GM12878 (cell line): Measurements from ENCODE around the gene PATL1. TPM values are rescaled to one million over a fixed set of nuclear protein-coding genes. Genes with fewer than 3 reads are reported as not detected.

Source experiments
- ATAC-seq: fragments of 200-7000 bp; cut with Tn5 transposase; 3 replicates; pipeline ENCODE4 v1.9.1; 2020; ENCODE audit warnings: mild to moderate bottlenecking, moderate library complexity
- BruUV-seq: library from RNA; stranded (reverse); fragments of 400-500 nt; replicated peaks from 2 replicates; lab custom pipeline; 2021; lab: Mats Ljungman, UMichigan
- CTCF ChIA-PET: fragments of 300-600 bp; sonication (Branson Sonifier 250); formaldehyde crosslinking; extraction: SDS; loops from one replicate; lab custom pipeline; 2021; ENCODE audit warnings: inconsistent platforms; lab: Yijun Ruan, JAX
- POLR2A ChIA-PET: fragments of 350-600 bp; formaldehyde crosslinking; extraction: SDS; loops from one replicate; lab custom pipeline; 2021; ENCODE audit warnings: inconsistent platforms; lab: Charles Lee
- RAD21 ChIA-PET: fragments of 300-600 bp; sonication (Branson Sonifier 250); formaldehyde crosslinking; loops from one replicate; lab custom pipeline; 2023; ENCODE audit warnings: antibody characterized with exemption; ENCODE audit not compliant: unreplicated experiment; lab: Charles Lee
- SMC1A ChIA-PET: fragments of 300-600 bp; sonication (Branson Sonifier 250); formaldehyde crosslinking; loops from one replicate; lab custom pipeline; 2023; ENCODE audit not compliant: unreplicated experiment, uncharacterized antibody; lab: Charles Lee
- DNase-seq: peaks from one replicate; pipeline ENCODE4 v3.0.0-alpha.2; 2011; ENCODE audit warnings: low read depth, low spot score
- FAIRE-seq: peaks from 3 replicates; lab custom pipeline; 2011; peaks lifted over from hg19 to GRCh38; lab: Jason Lieb, UNC
- H2AFZ ChIP-seq: 2 replicates; pipeline ENCODE4 v1.6.0; 2011; ENCODE audit warnings: low read depth, low read length, control low read depth; ENCODE audit not compliant: control insufficient read depth
- H3K27ac ChIP-seq: 2 replicates; pipeline ENCODE4 v1.5.1; 2011; ENCODE audit warnings: control low read depth; ENCODE audit not compliant: control insufficient read depth, insufficient read depth
- H3K27me3 ChIP-seq, 2 experiments: replicated peaks in 1 of 2; 2 replicates each; pipeline versions ENCODE4 v1.6.0 to v1.6.1; 2011; ENCODE audit warnings: low read length in 1 of 2; ENCODE audit not compliant: control insufficient read depth in 2 of 2, insufficient read depth in 2 of 2
- H3K36me3 ChIP-seq, 2 experiments: 2 replicates each; pipeline ENCODE4 v1.5.1; 2011; ENCODE audit warnings: low read length in 1 of 2; ENCODE audit not compliant: control insufficient read depth in 2 of 2, insufficient read depth in 2 of 2
- H3K4me1 ChIP-seq: 2 replicates; pipeline ENCODE4 v1.6.1; 2011; ENCODE audit warnings: mild to moderate bottlenecking, low read length, moderate library complexity, mixed read lengths; ENCODE audit not compliant: control insufficient read depth, insufficient read depth
- H3K4me2 ChIP-seq: 2 replicates; pipeline ENCODE4 v1.6.0; 2011; ENCODE audit warnings: control low read depth; ENCODE audit not compliant: control insufficient read depth, insufficient read depth
- H3K4me3 ChIP-seq: fragments of 200-600 bp; sonication (generic); 2 replicates; pipeline ENCODE4 v1.5.1; 2016
- H3K79me2 ChIP-seq: 2 replicates; pipeline ENCODE4 v1.6.0; 2011; ENCODE audit warnings: low read length; ENCODE audit not compliant: control insufficient read depth, insufficient read depth
- H3K9ac ChIP-seq: 2 replicates; pipeline ENCODE4 v1.8.0; 2011; ENCODE audit warnings: low read length, control low read depth, mixed read lengths; ENCODE audit not compliant: control insufficient read depth, insufficient read depth
- H3K9me3 ChIP-seq: replicated peaks from 3 replicates; pipeline ENCODE4 v1.5.1; 2011; ENCODE audit warnings: mild to moderate bottlenecking, low read length; ENCODE audit not compliant: control insufficient read depth, insufficient read depth
- H4K20me1 ChIP-seq: 2 replicates; pipeline ENCODE4 v1.6.0; 2011; ENCODE audit not compliant: control insufficient read depth, insufficient read depth
- CEBPZ ChIP-seq: fragments of 150-350 bp; IDR thresholded peaks from 2 replicates; pipeline ENCODE4 v1.6.1; 2016; ENCODE audit warnings: low read depth, low read length
- IRF3 ChIP-seq: fragments of 450-650 bp; IDR thresholded peaks from 2 replicates; pipeline ENCODE4 v1.6.1; 2014; ENCODE audit warnings: mild to moderate bottlenecking
- LARP7 ChIP-seq: fragments of 450-650 bp; IDR thresholded peaks from 2 replicates; pipeline ENCODE4 v1.6.1; 2017; ENCODE audit warnings: mild to moderate bottlenecking
- RB1 ChIP-seq: fragments of 450-650 bp; formaldehyde crosslinking; IDR thresholded peaks from 2 replicates; pipeline ENCODE4 v1.6.1; 2017; ENCODE audit warnings: mild to moderate bottlenecking, borderline replicate concordance
- SPI1 ChIP-seq: IDR thresholded peaks from 2 replicates; pipeline ENCODE4 v1.6.1; 2011; ENCODE audit warnings: low read depth, mild to moderate bottlenecking, low read length, moderate library complexity, borderline replicate concordance; ENCODE audit not compliant: insufficient read depth
- TCF7 ChIP-seq: IDR thresholded peaks from 2 replicates; pipeline ENCODE4 v1.6.1; 2014; ENCODE audit warnings: antibody characterized with exemption, borderline replicate concordance
- WGBS: methylation state at CpG from one replicate; pipeline ENCODE4 v1.1.6; 2016; ENCODE audit warnings: low lambda C conversion rate; ENCODE audit not compliant: insufficient replicate concordance, insufficient coverage; ENCODE audit errors: missing lambda C conversion rate; 5-methylcytosine and 5-hydroxymethylcytosine counted together
- in situ Hi-C: fragments of 300-500 bp; cut with MboI; formaldehyde crosslinking; loops from 9 replicates; pipeline ENCODE4 v1.14.3; 2018; ENCODE audit warnings: mixed read lengths
- intact Hi-C: fragments of 100-400 bp; cut with micrococcal nuclease; formaldehyde crosslinking; loops from one replicate; pipeline ENCODE4 v1.14.2; 2022; ENCODE audit not compliant: unreplicated experiment
- polyA plus RNA-seq, 11 experiments: library from polyadenylated mRNA; depleted of rRNA in 4 of 11; unstranded in 6 of 11; stranded (reverse) in 5 of 11; fragments of >200 nt; fragmentation: Nextera tagmentation in 4 of 11; fragmentation: Illumina TruSeq in 1 of 11; extraction: Ambion mirVana in 4 of 11; extraction: Trizol in 1 of 11; gene quantifications; 1 replicate in 1 of 11; 2 replicates in 10 of 11; pipeline versions ENCODE4 v1.2.1 to v1.2.3, GENCODE V29; 2011 to 2016; ENCODE audit warnings: inconsistent platforms in 2 of 11, missing spikeins in 2 of 11, low read depth in 1 of 11
- total RNA-seq, 4 experiments: library from RNA; depleted of rRNA in 3 of 4; stranded (reverse); fragments of >200 nt in 3 of 4; fragmentation: Illumina TruSeq in 1 of 4; extraction: Trizol in 1 of 4; gene quantifications; 2 replicates each; pipeline versions ENCODE4 v1.2.1 to v1.2.3, GENCODE V29; 2013 to 2021

Gene PATL1
- total and polyA plus RNA-seq, 10 of the 15 experiments (the other 5 are each of a cell fraction or from before 2014, with no cell fraction given), result 5.3 to 62.0 (median 14.9) TPM

DNA sequence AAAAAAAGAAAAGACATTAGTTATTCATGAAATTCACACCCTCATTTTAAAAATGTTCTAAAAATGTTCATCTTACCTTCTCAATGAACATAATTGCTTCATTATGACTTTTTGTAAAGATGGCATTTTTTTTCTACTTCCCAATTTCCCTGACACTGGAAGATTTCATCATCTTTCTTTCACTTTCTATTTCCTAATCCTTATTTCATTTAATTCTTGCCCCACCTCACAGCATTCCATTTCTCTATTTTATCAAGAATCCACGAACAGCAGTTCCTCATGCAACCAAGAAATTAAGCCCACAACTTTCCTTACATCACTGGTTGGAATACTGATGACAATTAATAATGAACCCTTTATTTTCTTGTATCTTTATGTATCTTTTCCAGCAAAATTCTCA is 1.9 kb downstream of the PATL1 start (continued):
- no peak for TF ChIP-seq CEBPZ

- BruUV-seq, result no TSS peak
- ChIA-PET CTCF (interaction anchor here (0.9 to 2.9 kb wide), 4 partner anchors 9 to 123 kb away, joined by 3 to 10 read pairs (median 4); no protein-coding TSS in a partner anchor), SMC1A (interaction anchor here (1.0 to 2.1 kb wide), 2 partner anchors 8 to 13 kb away, joined by 3 to 7 read pairs; no protein-coding TSS in a partner anchor), RAD21 (interaction anchor here (0.7 kb wide), 1 partner anchor 8 kb away, joined by 3 read pairs; the partner anchor contains the start of gene PATL1), POLR2A (interaction anchor here (1.0 kb wide), 1 partner anchor 8 kb away, joined by 3 read pairs; the partner anchor contains the start of gene PATL1)
- Histone ChIP-seq H2AFZ (no peak overlapping the region), H4K20me1 (no peaks in the 10 kb centered on the region), H3K4me3 (no peak overlapping the region), H3K9me3 (no peaks in the 10 kb centered on the region), H3K27ac (no peak overlapping the region), H3K36me3 (peaks cover 6 to 34% of the 10 kb centered on the region in 2 experiments), H3K4me2 (no peak overlapping the region; the same call in 1 of the 2 replicates), H3K79me2 (peaks cover 38% of the 10 kb centered on the region), H3K4me1 (no peaks in the 10 kb centered on the region), H3K9ac (no peak overlapping the region), H3K27me3 (no peaks in the 10 kb centered on the region)
- in situ Hi-C loops, result loop anchor here (25.0 kb wide), 1 partner anchor 1073 kb away; the partner anchor contains the start of genes LPXN and ZFP91
- 100% methylated on average over 1 of the region's 1 CpG for WGBS
- intact Hi-C loops, result loop anchor here (10.0 kb wide), 1 partner anchor 446 kb away; the partner anchor contains the start of gene MPEG1
- peak; percentile 56 for ATAC-seq
- no peak for DNase-seq
- FAIRE-seq, result no peak
- TF ChIP-seq RB1 (no peak), IRF3 (no peak), TCF7 (no peak), LARP7 (no peak), SPI1 (peak; percentile 46; the same call in 1 of the 2 replicates)
These were observed 8.2 kb downstream of the PATL1 start for GRCh38 chr11:59660621-59661020.
